Measurements from ENCODE around the gene FOXK1. TPM values are rescaled to one million over a fixed set of nuclear protein-coding genes. Genes with fewer than 3 reads are reported as not detected.

Gene FOXK1
- total RNA-seq, 1 experiment from 2014 or later, result 17.4 TPM

- no peaks in the 10 kb centered on the region for H3K4me1 ChIP-seq (replicated peaks)
- H3K36me3 ChIP-seq, result peaks cover 80% of the 10 kb centered on the region
- DNase-seq (ENCODE audit: low read depth in 1 of 2, low spot score in 2 of 2), result no peak
- no peak overlapping the region for H3K27ac ChIP-seq
- H3K9me3 ChIP-seq (replicated peaks), result no peaks in the 10 kb centered on the region
- H3K27me3 ChIP-seq (replicated peaks), result no peaks in the 10 kb centered on the region
- no peak overlapping the region for H3K4me3 ChIP-seq
These were observed 101.8 kb downstream of the FOXK1 start for GRCh38 chr7:4783762-4784351.

GRCh38 chr7:4784799-4785198, 102.7 kb downstream of the FOXK1 start:
- no peaks in the 10 kb centered on the region for H3K27me3 ChIP-seq (replicated peaks)
- H3K4me1 ChIP-seq (replicated peaks), result no peaks in the 10 kb centered on the region
- no peaks in the 10 kb centered on the region for H3K9me3 ChIP-seq (replicated peaks)
- no peak for DNase-seq (ENCODE audit: low read depth in 1 of 2, low spot score in 2 of 2)
- H3K36me3 ChIP-seq, result peaks cover 89% of the 10 kb centered on the region
- no peak overlapping the region for H3K4me3 ChIP-seq
- H3K27ac ChIP-seq, result no peak overlapping the region

DNA sequence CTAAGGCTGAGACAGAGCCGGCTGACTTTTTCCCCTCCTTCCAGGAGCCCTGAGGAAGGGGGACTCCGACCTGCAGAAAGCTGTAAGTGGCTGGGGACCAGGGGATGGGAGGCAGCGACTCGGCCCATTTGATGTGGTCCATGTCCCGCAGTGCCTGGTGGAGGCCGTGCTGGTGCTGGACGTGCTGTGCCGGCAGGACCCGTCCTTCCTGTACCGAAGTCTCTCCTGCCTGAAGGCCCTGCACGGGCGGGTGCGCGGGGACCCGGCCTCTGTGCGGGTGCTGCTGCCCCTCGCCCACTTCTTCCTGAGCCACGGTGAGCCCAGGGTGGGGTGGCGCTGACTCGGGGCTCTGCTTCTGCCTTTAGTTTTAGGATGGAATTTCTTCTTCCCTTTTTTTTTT, 103.3 kb downstream of the FOXK1 start:
- Histone ChIP-seq H3K4me1 (replicated peaks) (no peaks in the 10 kb centered on the region), H3K36me3 (peaks cover 93% of the 10 kb centered on the region), H3K4me3 (no peak overlapping the region), H3K27ac (no peak overlapping the region), H3K27me3 (replicated peaks) (no peaks in the 10 kb centered on the region), H3K9me3 (replicated peaks) (no peaks in the 10 kb centered on the region)
- no peak for DNase-seq (ENCODE audit: low read depth in 1 of 2, low spot score in 2 of 2)

- Histone ChIP-seq H3K36me3 (peaks cover 95% of the 10 kb centered on the region), H3K27me3 (replicated peaks) (no peaks in the 10 kb centered on the region), H3K4me3 (no peak overlapping the region), H3K27ac (no peak overlapping the region), H3K9me3 (replicated peaks) (no peaks in the 10 kb centered on the region), H3K4me1 (replicated peaks) (no peaks in the 10 kb centered on the region)
- no peak for DNase-seq (ENCODE audit: low read depth in 1 of 2, low spot score in 2 of 2)
These were observed 103.9 kb downstream of the FOXK1 start for GRCh38 chr7:4786015-4786414.

DNA sequence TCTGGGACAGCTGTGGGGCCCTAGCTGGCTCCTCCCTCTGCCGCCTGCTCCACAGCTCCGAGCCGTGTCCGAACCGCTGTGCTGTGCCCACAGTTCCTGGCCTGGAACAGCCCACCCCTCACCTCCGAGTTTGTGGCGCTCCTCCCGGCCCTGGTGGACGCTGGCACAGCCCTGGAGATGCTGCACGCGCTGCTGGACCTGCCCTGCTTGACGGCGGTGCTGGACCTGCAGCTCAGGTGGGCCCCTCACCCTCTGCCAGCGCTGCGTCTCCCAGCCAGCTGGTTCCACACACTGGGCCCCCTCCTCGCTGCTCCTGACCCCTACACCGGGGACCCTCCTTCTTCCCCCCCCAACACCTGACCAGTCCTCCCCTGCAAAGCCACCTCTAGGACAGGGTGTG, 105.4 kb downstream of the FOXK1 start:
- Histone ChIP-seq H3K9me3 (replicated peaks) (no peaks in the 10 kb centered on the region), H3K4me3 (no peak overlapping the region), H3K4me1 (replicated peaks) (no peaks in the 10 kb centered on the region), H3K27me3 (replicated peaks) (no peaks in the 10 kb centered on the region), H3K27ac (no peak overlapping the region), H3K36me3 (peaks cover 93% of the 10 kb centered on the region)
- no peak for DNase-seq (ENCODE audit: low read depth in 1 of 2, low spot score in 2 of 2)

DNA sequence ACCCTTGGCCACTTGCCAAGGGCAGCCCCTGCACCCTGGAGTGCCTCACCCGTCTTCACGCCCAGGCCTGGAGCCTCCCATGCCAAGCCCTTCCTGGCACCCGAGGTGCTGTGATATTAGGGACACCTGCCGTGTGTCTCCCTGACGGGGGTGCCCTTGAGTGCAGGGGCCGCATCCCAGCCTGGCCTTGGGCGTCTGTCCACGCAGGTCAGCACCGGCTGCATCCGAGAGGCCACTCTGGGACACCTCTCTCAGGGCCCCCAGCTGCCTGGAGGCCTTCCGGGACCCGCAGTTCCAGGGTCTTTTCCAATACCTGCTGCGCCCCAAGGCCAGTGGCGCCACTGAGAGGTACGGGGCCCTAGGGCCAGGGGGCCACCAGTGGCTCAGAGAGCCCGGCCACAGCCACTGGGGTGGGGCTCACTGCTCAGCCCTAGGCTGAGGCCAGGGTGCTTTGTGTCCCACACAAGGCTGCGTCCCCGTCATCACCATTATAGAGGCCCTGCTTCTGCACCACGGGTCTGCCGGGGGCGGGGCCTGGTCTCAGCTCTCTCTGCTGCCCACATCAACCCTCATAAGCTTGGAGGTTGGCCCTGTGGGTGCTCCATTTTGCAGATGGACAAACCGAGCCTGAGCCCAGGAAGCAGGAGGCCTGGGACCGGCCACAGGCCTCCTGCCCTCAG, 106.0 kb downstream of the FOXK1 start:
- H3K27me3 ChIP-seq (replicated peaks), result no peaks in the 10 kb centered on the region
- H3K36me3 ChIP-seq, result peaks cover 93% of the 10 kb centered on the region
- H3K4me1 ChIP-seq (replicated peaks), result no peaks in the 10 kb centered on the region
- no peak for DNase-seq (ENCODE audit: low read depth in 1 of 2, low spot score in 2 of 2)
- H3K4me3 ChIP-seq, result no peak overlapping the region
- no peak overlapping the region for H3K27ac ChIP-seq
- H3K9me3 ChIP-seq (replicated peaks), result no peaks in the 10 kb centered on the region

GRCh38 chr7:4788627-4789189, 106.6 kb downstream of the FOXK1 start:
- no peaks in the 10 kb centered on the region for H3K4me1 ChIP-seq (replicated peaks)
- no peaks in the 10 kb centered on the region for H3K9me3 ChIP-seq (replicated peaks)
- H3K4me3 ChIP-seq, result no peak overlapping the region
- DNase-seq (ENCODE audit: low read depth in 1 of 2, low spot score in 2 of 2), result no peak
- no peaks in the 10 kb centered on the region for H3K27me3 ChIP-seq (replicated peaks)
- peaks cover 89% of the 10 kb centered on the region for H3K36me3 ChIP-seq
- H3K27ac ChIP-seq, result no peak overlapping the region

- Histone ChIP-seq H3K36me3 (peaks cover 83% of the 10 kb centered on the region), H3K4me3 (no peak overlapping the region), H3K27me3 (replicated peaks) (no peaks in the 10 kb centered on the region), H3K4me1 (replicated peaks) (no peaks in the 10 kb centered on the region), H3K27ac (no peak overlapping the region), H3K9me3 (replicated peaks) (no peaks in the 10 kb centered on the region)
- DNase-seq (ENCODE audit: low read depth in 1 of 2, low spot score in 2 of 2), result no peak
These were observed 107.3 kb downstream of the FOXK1 start for GRCh38 chr7:4789194-4790077.

- Histone ChIP-seq H3K4me1 (replicated peaks) (no peaks in the 10 kb centered on the region), H3K27me3 (replicated peaks) (no peaks in the 10 kb centered on the region), H3K27ac (no peak overlapping the region), H3K9me3 (replicated peaks) (no peaks in the 10 kb centered on the region), H3K36me3 (peaks cover 76% of the 10 kb centered on the region), H3K4me3 (no peak overlapping the region)
- DNase-seq (ENCODE audit: low read depth in 1 of 2, low spot score in 2 of 2), result no peak
These were observed 108.0 kb downstream of the FOXK1 start for GRCh38 chr7:4790078-4790465.

GRCh38 chr7:4790516-4790991, 108.5 kb downstream of the FOXK1 start:
- H3K4me3 ChIP-seq, result no peak overlapping the region
- H3K4me1 ChIP-seq (replicated peaks), result no peaks in the 10 kb centered on the region
- H3K9me3 ChIP-seq (replicated peaks), result no peaks in the 10 kb centered on the region
- peaks cover 72% of the 10 kb centered on the region for H3K36me3 ChIP-seq
- no peaks in the 10 kb centered on the region for H3K27me3 ChIP-seq (replicated peaks)
- DNase-seq (ENCODE audit: low read depth in 1 of 2, low spot score in 2 of 2), result no peak
- no peak overlapping the region for H3K27ac ChIP-seq

DNA sequence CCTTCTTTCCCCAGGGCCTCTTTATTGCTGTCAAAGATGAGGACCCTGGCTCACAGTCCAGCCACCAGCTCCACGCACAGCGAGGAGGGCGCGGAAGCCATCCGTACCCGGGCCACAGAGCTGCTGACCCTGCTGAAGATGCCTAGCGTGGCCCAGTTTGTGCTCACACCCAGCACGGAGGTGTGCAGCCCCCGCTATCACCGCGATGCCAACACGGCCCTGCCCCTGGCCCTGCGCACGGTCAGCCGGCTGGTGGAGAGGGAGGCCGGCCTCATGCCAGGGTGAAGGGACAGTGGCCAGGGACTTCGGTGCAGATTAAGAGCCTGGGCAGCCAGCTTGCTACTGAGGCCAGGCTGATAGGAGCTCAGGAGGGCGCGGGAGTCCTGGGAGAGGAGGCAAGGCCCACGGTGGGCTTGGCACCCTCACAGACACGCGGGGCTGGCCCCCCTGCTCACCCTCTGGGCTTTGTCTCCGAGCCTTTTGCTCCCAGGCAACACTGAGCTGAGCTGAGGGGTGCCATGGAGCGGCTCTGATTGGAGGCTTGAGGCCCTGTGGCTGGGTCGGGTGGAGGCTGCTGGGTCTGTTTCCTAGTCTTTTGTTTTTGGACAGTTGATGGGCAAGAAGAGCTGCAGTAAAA, 109.1 kb downstream of the FOXK1 start:
- Histone ChIP-seq H3K27ac (no peak overlapping the region), H3K4me1 (replicated peaks) (no peaks in the 10 kb centered on the region), H3K4me3 (no peak overlapping the region), H3K9me3 (replicated peaks) (no peaks in the 10 kb centered on the region), H3K36me3 (peaks cover 67% of the 10 kb centered on the region), H3K27me3 (replicated peaks) (no peaks in the 10 kb centered on the region)
- no peak for DNase-seq (ENCODE audit: low read depth in 1 of 2, low spot score in 2 of 2)

DNA sequence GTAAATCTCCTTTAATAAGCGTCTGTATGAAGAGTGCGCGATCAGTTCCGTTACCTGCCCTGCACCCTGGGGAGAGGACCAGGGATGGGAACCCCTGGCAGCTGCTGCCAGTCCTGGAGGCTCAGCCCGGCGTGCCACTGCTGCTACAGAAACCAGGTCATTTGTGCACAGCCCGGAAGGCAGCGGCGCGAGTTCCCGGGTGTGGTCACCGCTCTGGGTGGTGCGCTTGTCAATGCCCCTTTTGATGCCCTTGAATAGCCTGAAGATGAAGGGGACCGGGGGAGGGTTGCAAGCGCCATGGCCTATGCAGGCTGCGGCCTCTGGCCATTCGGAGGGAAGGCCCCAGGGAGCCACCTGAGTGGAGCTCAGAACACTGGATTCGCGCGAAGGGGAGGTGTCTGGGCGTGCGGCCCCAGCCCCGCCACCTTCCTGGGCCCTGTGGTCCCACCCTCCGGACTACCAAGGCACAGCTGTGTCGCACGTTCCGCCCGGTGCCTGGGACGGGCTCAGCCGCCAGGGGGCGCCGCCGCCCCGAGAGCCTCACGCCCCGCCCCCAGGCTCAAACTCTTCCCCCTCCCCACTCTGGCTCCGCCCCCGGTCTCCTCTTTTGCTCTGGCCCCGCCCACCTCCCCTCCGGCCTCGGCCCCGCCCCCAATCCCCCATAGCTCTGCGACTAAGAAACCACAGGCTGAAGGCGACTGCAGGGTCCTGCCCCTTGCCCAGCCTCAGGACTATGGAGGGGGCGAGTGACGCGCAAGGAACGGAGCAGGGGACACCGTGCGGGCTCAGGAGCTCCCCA, 109.8 kb downstream of the FOXK1 start:
- H3K4me1 ChIP-seq (replicated peaks), result no peaks in the 10 kb centered on the region
- H3K27me3 ChIP-seq (replicated peaks), result no peaks in the 10 kb centered on the region
- no peak for DNase-seq (ENCODE audit: low read depth in 1 of 2, low spot score in 2 of 2)
- H3K27ac ChIP-seq, result no peak overlapping the region
- peaks cover 60% of the 10 kb centered on the region for H3K36me3 ChIP-seq
- H3K4me3 ChIP-seq, result no peak overlapping the region
- H3K9me3 ChIP-seq (replicated peaks), result no peaks in the 10 kb centered on the region

Measured in SJSA1 (cell line).